Gastrocnemius medialis (tissue), 4 donors: ENCODE measurements around the gene CDK14. TPM values are rescaled to one million over a fixed set of nuclear protein-coding genes. Genes with fewer than 3 reads are reported as not detected.

ENCODE experiments used
- ATAC-seq, 2 donors: fragments of 150-250 bp; one replicate each; pipeline ENCODE4 v1.9.1; 2016
- DNase-seq, 2 donors: peaks; one replicate each; pipeline ENCODE4 v3.0.0-alpha.2; 2019
- H3K27ac ChIP-seq, 4 donors: fragments of 200-600 bp; sonication (generic); 1 replicate in 1 of 4; 2 replicates in 3 of 4; pipeline ENCODE4 v1.5.1; 2016 to 2018; ENCODE audit warnings: mild to moderate bottlenecking in 2 of 4, moderate library complexity in 1 of 4
- H3K27me3 ChIP-seq, 3 donors: fragments of 200-600 bp; sonication (generic) in 2 of 3; 1 replicate in 1 of 3; 2 replicates in 2 of 3; pipeline versions ENCODE4 v1.5.1 to v1.6.0; 2016 to 2019; ENCODE audit warnings: mild to moderate bottlenecking in 1 of 3, moderate library complexity in 1 of 3
- H3K36me3 ChIP-seq, 2 donors: fragments of 200-600 bp; sonication (generic) in 1 of 2; one replicate each; pipeline ENCODE4 v1.5.1; 2017 to 2018
- H3K4me1 ChIP-seq, 2 donors: fragments of 200-600 bp; sonication (generic) in 1 of 2; one replicate each; pipeline ENCODE4 v1.5.1; 2016 to 2017; ENCODE audit warnings: mild to moderate bottlenecking in 2 of 2
- H3K4me3 ChIP-seq, 4 donors: fragments of 200-600 bp; sonication (generic) in 3 of 4; 1 replicate in 1 of 4; 2 replicates in 3 of 4; pipeline ENCODE4 v1.5.1; 2016 to 2019; ENCODE audit warnings: mild to moderate bottlenecking in 2 of 4
- H3K9me3 ChIP-seq, 3 donors: fragments of 200-600 bp; sonication (generic) in 2 of 3; 1 replicate in 1 of 3; 2 replicates in 2 of 3; pipeline ENCODE4 v1.5.1; 2016 to 2019
- CTCF ChIP-seq, 5 experiments: fragments of 450-650 bp in 3 of 5; fragments of 200-600 bp in 2 of 5; sonication (generic) in 2 of 5; IDR thresholded peaks in 4 of 5; conservative IDR thresholded peaks in 1 of 5; 1 replicate in 4 of 5; 2 replicates in 1 of 5; pipeline ENCODE4 v1.5.1; 2016 to 2019; ENCODE audit warnings: antibody characterized with exemption in 5 of 5, mild to moderate bottlenecking in 3 of 5, moderate library complexity in 3 of 5
- POLR2A ChIP-seq, 2 donors: fragments of 450-650 bp; IDR thresholded peaks; one replicate each; pipeline ENCODE4 v1.6.1; 2017; ENCODE audit warnings: antibody characterized with exemption in 2 of 2, mild to moderate bottlenecking in 2 of 2, moderate library complexity in 2 of 2
- in situ Hi-C, 4 donors: fragments of 200-750 bp; cut with MboI; loops; one replicate each; pipeline versions ENCODE4 v1.15.0 to v1.8.0; 2017; ENCODE audit warnings: low sequenced_read_pairs in 4 of 4
- intact Hi-C: fragments of 100-400 bp; cut with DNase I; formaldehyde crosslinking; loops from one replicate; pipeline ENCODE4 v1.15.1; 2023; ENCODE audit warnings: low total_unique reads
- total RNA-seq, 4 donors: library from RNA; depleted of rRNA; stranded (reverse); fragments of >200 nt; gene quantifications; one replicate each; pipeline versions ENCODE4 v1.1.0 to v1.2.3, GENCODE V29; 2016

The CDK14 gene
- total RNA-seq, 4 donors from 2014 or later, result 3.9 to 8.6 (median 7.3) TPM

- no peak overlapping the region for H3K4me3 ChIP-seq
- H3K27me3 ChIP-seq, result no peaks in the 10 kb centered on the region
- no peaks in the 10 kb centered on the region for H3K36me3 ChIP-seq
- peaks cover 3 to 10% of the 10 kb centered on the region in 2 donors for H3K4me1 ChIP-seq
- intact Hi-C loops (no loop called here), in situ Hi-C loops (no loop called here)
- DNase-seq (no peak), ATAC-seq (no peak)
- H3K9me3 ChIP-seq, result no peaks in the 10 kb centered on the region
- TF ChIP-seq CTCF (IDR thresholded peaks at IDR 0.05 in 4 of 5, conservative IDR thresholded peaks at IDR 0.05 in 1 of 5) (no peak), POLR2A (IDR thresholded peaks at IDR 0.05) (no peak)
- no peak overlapping the region for H3K27ac ChIP-seq
These were observed 102.5 kb downstream of the CDK14 start for GRCh38 chr7:90698616-90699015.

GRCh38 chr7:90701021-90701420 lies 104.9 kb downstream of the CDK14 start:
- peaks cover 3 to 10% of the 10 kb centered on the region in 2 donors for H3K4me1 ChIP-seq
- ATAC-seq (peak in 1 of 2 donors; percentile 21), DNase-seq (no peak)
- no peaks in the 10 kb centered on the region for H3K9me3 ChIP-seq
- TF ChIP-seq CTCF (IDR thresholded peaks at IDR 0.05 in 4 of 5, conservative IDR thresholded peaks at IDR 0.05 in 1 of 5) (no peak), POLR2A (IDR thresholded peaks at IDR 0.05) (no peak)
- H3K27ac ChIP-seq, result peak overlapping the region in 2 of 4 donors; percentile 4 to 29
- peak overlapping the region in 3 of 4 donors; percentile 16 to 41 (median 34) for H3K4me3 ChIP-seq
- in situ Hi-C loops, result no loop called here
- intact Hi-C loops, result no loop called here
- no peaks in the 10 kb centered on the region for H3K36me3 ChIP-seq
- no peaks in the 10 kb centered on the region for H3K27me3 ChIP-seq

GRCh38 chr7:90701771-90702170 lies 105.7 kb downstream of the CDK14 start:
- no peak for TF ChIP-seq CTCF (IDR thresholded peaks at IDR 0.05 in 4 of 5, conservative IDR thresholded peaks at IDR 0.05 in 1 of 5)
- no peak for TF ChIP-seq POLR2A (IDR thresholded peaks at IDR 0.05)
- peaks cover 3 to 10% of the 10 kb centered on the region in 2 donors for H3K4me1 ChIP-seq
- DNase-seq, result no peak
- peak overlapping the region in 1 of 4 donors; percentile 35 for H3K27ac ChIP-seq
- H3K9me3 ChIP-seq, result no peaks in the 10 kb centered on the region
- peak in 1 of 2 donors; percentile 39 for ATAC-seq
- intact Hi-C loops, result no loop called here
- H3K27me3 ChIP-seq, result no peaks in the 10 kb centered on the region
- in situ Hi-C loops, result no loop called here
- peak overlapping the region in 2 of 4 donors; percentile 14 to 18 for H3K4me3 ChIP-seq
- H3K36me3 ChIP-seq, result no peaks in the 10 kb centered on the region

GRCh38 chr7:90705391-90706071 lies 109.4 kb downstream of the CDK14 start:
- in situ Hi-C loops (no loop called here), intact Hi-C loops (no loop called here)
- Histone ChIP-seq H3K27ac (no peak overlapping the region), H3K4me3 (no peak overlapping the region), H3K4me1 (peaks cover 9 to 15% of the 10 kb centered on the region in 2 donors), H3K9me3 (no peaks in the 10 kb centered on the region), H3K36me3 (no peaks in the 10 kb centered on the region), H3K27me3 (no peaks in the 10 kb centered on the region)
- TF ChIP-seq POLR2A (IDR thresholded peaks at IDR 0.05) (no peak), CTCF (IDR thresholded peaks at IDR 0.05 in 4 of 5, conservative IDR thresholded peaks at IDR 0.05 in 1 of 5) (no peak)
- DNase-seq (no peak), ATAC-seq (no peak)
